Neural progenitor cell (in vitro differentiated cells): ENCODE results near the gene DGKE. TPM values are rescaled to one million over a fixed set of nuclear protein-coding genes. Genes with fewer than 3 reads are reported as not detected.

ENCODE experiments used
- DNase-seq: peaks from one replicate; pipeline ENCODE4 v3.0.0-alpha.2; 2016; ENCODE audit warnings: low spot score
- H2AFZ ChIP-seq: fragments of 200-600 bp; sonication (generic); replicated peaks from 2 replicates; pipeline ENCODE4 v1.6.1; 2016; ENCODE audit warnings: antibody characterized with exemption
- H3F3A ChIP-seq: fragments of 200-600 bp; sonication (generic); 2 replicates; pipeline ENCODE4 v1.6.1; 2016; ENCODE audit warnings: antibody characterized with exemption, low read depth
- H3K27ac ChIP-seq: fragments of 200-600 bp; sonication (generic); 2 replicates; pipeline ENCODE4 v1.5.1; 2016; ENCODE audit warnings: mild to moderate bottlenecking
- H3K27me3 ChIP-seq: fragments of 200-600 bp; sonication (generic); 2 replicates; pipeline ENCODE4 v1.6.1; 2016; ENCODE audit warnings: mild to moderate bottlenecking, moderate library complexity
- H3K36me3 ChIP-seq: fragments of 200-600 bp; sonication (generic); 2 replicates; pipeline ENCODE4 v1.5.1; 2016
- H3K4me1 ChIP-seq: fragments of 200-600 bp; sonication (generic); 2 replicates; pipeline ENCODE4 v1.6.1; 2016; ENCODE audit warnings: mixed run types
- H3K4me2 ChIP-seq: fragments of 200-600 bp; sonication (generic); 2 replicates; pipeline ENCODE4 v1.6.1; 2016
- H3K4me3 ChIP-seq: fragments of 200-600 bp; sonication (generic); 2 replicates; pipeline ENCODE4 v1.5.1; 2016
- H3K79me2 ChIP-seq: fragments of 200-600 bp; sonication (generic); 2 replicates; pipeline ENCODE4 v1.6.1; 2016; ENCODE audit warnings: low read depth
- H3K9ac ChIP-seq: fragments of 200-600 bp; sonication (generic); 2 replicates; pipeline ENCODE4 v1.6.1; 2016
- H3K9me3 ChIP-seq: fragments of 200-600 bp; sonication (generic); 2 replicates; pipeline ENCODE4 v1.5.1; 2016; ENCODE audit warnings: low read depth
- H4K20me1 ChIP-seq: fragments of 200-600 bp; sonication (generic); 2 replicates; pipeline ENCODE4 v1.6.1; 2016; ENCODE audit warnings: low read depth
- H3K27ac Mint-ChIP-seq: 3 replicates; pipeline ENCODE4 v1.8.0; 2021; ENCODE audit warnings: mixed read lengths
- H3K27me3 Mint-ChIP-seq: 2 replicates; pipeline ENCODE4 v1.8.0; 2022; ENCODE audit warnings: low read depth, mild to moderate bottlenecking, inconsistent platforms, moderate library complexity, mixed read lengths; ENCODE audit not compliant: insufficient read depth
- H3K36me3 Mint-ChIP-seq: 3 replicates; pipeline ENCODE4 v1.8.0; 2021; ENCODE audit warnings: mixed read lengths
- H3K4me1 Mint-ChIP-seq: 3 replicates; pipeline ENCODE4 v1.8.0; 2021; ENCODE audit warnings: mixed read lengths
- H3K4me3 Mint-ChIP-seq: 3 replicates; pipeline ENCODE4 v1.8.0; 2021; ENCODE audit warnings: mild to moderate bottlenecking, moderate library complexity, mixed read lengths
- H3K9me3 Mint-ChIP-seq: 3 replicates; pipeline ENCODE4 v1.8.0; 2020; ENCODE audit warnings: mixed read lengths
- CTCF ChIP-seq: fragments of 200-600 bp; sonication (generic); IDR thresholded peaks from 2 replicates; pipeline ENCODE4 v1.5.1; 2017; ENCODE audit warnings: antibody characterized with exemption, mild to moderate bottlenecking
- EZH2 ChIP-seq: fragments of 200-600 bp; sonication (generic); IDR thresholded peaks from 2 replicates; pipeline ENCODE4 v1.6.1; 2017; ENCODE audit warnings: antibody characterized with exemption, mild to moderate bottlenecking, moderate library complexity
- EZH2phosphoT487 ChIP-seq: fragments of 200-600 bp; sonication (generic); IDR thresholded peaks from 2 replicates; pipeline ENCODE4 v1.6.1; 2017; ENCODE audit warnings: antibody characterized with exemption
- total RNA-seq: library from RNA; depleted of rRNA; stranded (reverse); fragments of >200 nt; gene quantifications from 2 replicates; pipeline ENCODE4 v1.2.3, GENCODE V29; 2015; ENCODE audit warnings: low replicate concordance

DGKE gene
- total RNA-seq, 1 donor from 2014 or later = 7.5 TPM

DNA sequence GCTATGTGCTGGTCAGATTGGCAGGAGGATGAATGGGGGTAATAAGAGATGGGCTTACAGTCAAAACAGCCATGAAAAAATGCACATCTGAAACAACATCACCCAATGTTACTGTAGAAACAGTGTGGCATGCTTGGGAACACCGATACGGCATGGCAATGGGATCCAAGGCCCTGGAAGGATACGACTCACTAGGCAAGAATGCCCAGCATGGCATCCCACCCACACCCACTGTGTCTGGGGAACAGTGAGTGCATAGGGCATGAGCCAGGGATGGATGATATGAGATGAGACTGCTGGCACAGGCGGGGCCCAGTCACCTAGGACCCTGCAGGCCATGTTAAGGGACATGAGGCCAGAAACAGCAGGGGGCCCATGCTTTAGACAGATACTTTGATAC, 68.4 kb downstream of the DGKE start:
- no peak overlapping the region for H3K27ac Mint-ChIP-seq
- DNase-seq = no peak

GRCh38 chr17:56903560-56903959, 69.6 kb downstream of the DGKE start:
- H3K79me2 ChIP-seq = no peaks in the 10 kb centered on the region
- H3K4me2 ChIP-seq = no peak overlapping the region
- no peak for DNase-seq
- H3K4me1 ChIP-seq = no peaks in the 10 kb centered on the region
- no peaks in the 10 kb centered on the region for H3F3A ChIP-seq
- no peaks in the 10 kb centered on the region for H3K9me3 ChIP-seq
- H3K4me3 ChIP-seq = no peak overlapping the region
- H3K9ac ChIP-seq = no peak overlapping the region
- peaks cover 4% of the 10 kb centered on the region for H3K27me3 Mint-ChIP-seq
- H2AFZ ChIP-seq = no peak overlapping the region
- H3K4me1 Mint-ChIP-seq = peaks cover 10% of the 10 kb centered on the region
- H3K9me3 Mint-ChIP-seq = peaks cover 2% of the 10 kb centered on the region
- no peak for TF ChIP-seq EZH2phosphoT487
- TF ChIP-seq CTCF = no peak
- TF ChIP-seq EZH2 = no peak
- no peaks in the 10 kb centered on the region for H3K27me3 ChIP-seq
- no peaks in the 10 kb centered on the region for H3K36me3 ChIP-seq
- H3K36me3 Mint-ChIP-seq = peaks cover 38% of the 10 kb centered on the region
- no peak overlapping the region for H3K27ac Mint-ChIP-seq
- H4K20me1 ChIP-seq = no peaks in the 10 kb centered on the region
- H3K27ac ChIP-seq = no peak overlapping the region
- H3K4me3 Mint-ChIP-seq = no peak overlapping the region

More for the DNA sequence above, 68.4 kb downstream of the DGKE start:
- Histone ChIP-seq H3K9me3 (no peaks in the 10 kb centered on the region), H3K4me2 (no peak overlapping the region), H3K4me1 (no peaks in the 10 kb centered on the region), H3K27ac (no peak overlapping the region), H3F3A (no peaks in the 10 kb centered on the region), H3K79me2 (no peaks in the 10 kb centered on the region), H2AFZ (no peak overlapping the region), H3K27me3 (no peaks in the 10 kb centered on the region), H3K9ac (no peak overlapping the region), H3K4me3 (no peak overlapping the region), H4K20me1 (no peaks in the 10 kb centered on the region), H3K36me3 (no peaks in the 10 kb centered on the region)
- H3K36me3 Mint-ChIP-seq = peaks cover 42% of the 10 kb centered on the region
- H3K4me3 Mint-ChIP-seq = no peak overlapping the region
- TF ChIP-seq EZH2 = no peak
- no peak for TF ChIP-seq CTCF
- TF ChIP-seq EZH2phosphoT487 = no peak
- H3K9me3 Mint-ChIP-seq = peaks cover 2% of the 10 kb centered on the region
- peaks cover 15% of the 10 kb centered on the region for H3K4me1 Mint-ChIP-seq
- peaks cover 4% of the 10 kb centered on the region for H3K27me3 Mint-ChIP-seq

GRCh38 chr17:56908001-56908542, 74.1 kb downstream of the DGKE start:
- no peak for TF ChIP-seq EZH2
- no peak for TF ChIP-seq EZH2phosphoT487
- no peak for TF ChIP-seq CTCF
- DNase-seq = no peak
- H3K4me1 Mint-ChIP-seq = no peaks in the 10 kb centered on the region
- Histone ChIP-seq H3F3A (no peaks in the 10 kb centered on the region), H3K4me2 (no peak overlapping the region), H3K27ac (no peak overlapping the region), H2AFZ (no peak overlapping the region), H3K9ac (no peak overlapping the region), H3K4me1 (no peaks in the 10 kb centered on the region), H3K4me3 (no peak overlapping the region), H4K20me1 (no peaks in the 10 kb centered on the region), H3K27me3 (peaks cover 9% of the 10 kb centered on the region), H3K79me2 (no peaks in the 10 kb centered on the region), H3K9me3 (no peaks in the 10 kb centered on the region), H3K36me3 (no peaks in the 10 kb centered on the region)
- no peak overlapping the region for H3K4me3 Mint-ChIP-seq
- H3K36me3 Mint-ChIP-seq = peaks cover 24% of the 10 kb centered on the region
- peaks cover 2% of the 10 kb centered on the region for H3K9me3 Mint-ChIP-seq
- H3K27me3 Mint-ChIP-seq = peaks cover 5% of the 10 kb centered on the region
- no peak overlapping the region for H3K27ac Mint-ChIP-seq
